Uterus (tissue), 2 donors: Measurements from ENCODE around the gene PCBP1.

ENCODE experiments used
- CTCF ChIP-seq, 4 experiments: fragments of 200-600 bp in 2 of 4; fragments of 450-650 bp in 2 of 4; sonication (generic) in 2 of 4; IDR thresholded peaks; one replicate each; pipeline ENCODE4 v1.5.1; 2016 to 2019; ENCODE audit warnings: antibody characterized with exemption in 4 of 4, mild to moderate bottlenecking in 2 of 4, moderate library complexity in 1 of 4
- POLR2A ChIP-seq, 2 donors: fragments of 450-650 bp; IDR thresholded peaks; one replicate each; pipeline ENCODE4 v1.6.1; 2016; ENCODE audit warnings: antibody characterized with exemption in 2 of 2, mild to moderate bottlenecking in 1 of 2, moderate library complexity in 1 of 2

- TF ChIP-seq CTCF (IDR thresholded peaks at IDR 0.05) = no peak
- TF ChIP-seq POLR2A (IDR thresholded peaks at IDR 0.05) = no peak
These were observed 31.6 kb downstream of the PCBP1 start for GRCh38 chr2:70118798-70119454.
